Sciatic nerve (tissue), 2 donors: ENCODE results near the gene CFAP126. TPM values are rescaled to one million over a fixed set of nuclear protein-coding genes. Genes with fewer than 3 reads are reported as not detected.
"Not testable (repeated sequence)": the region's sequence is repeated elsewhere in the genome, so short reads cannot be mapped to it uniquely, and the experiment has no call there.

Experiments
- ATAC-seq: fragments of 200-7000 bp; cut with Tn5 transposase; one replicate; pipeline ENCODE4 v1.9.1; 2020; ENCODE audit warnings: mild to moderate bottlenecking, moderate library complexity
- DNase-seq: peaks from one replicate; pipeline ENCODE4 v3.0.0-alpha.2; 2020; ENCODE audit warnings: low spot score
- intact Hi-C: fragments of 100-400 bp; cut with DNase I; formaldehyde crosslinking; loops from one replicate; pipeline ENCODE4 v1.14.2; 2022
- total RNA-seq: library from RNA; stranded (reverse); fragmentation: NEBNext Ultra II Directional; extraction: Animal tissue kit (Norgen Biotek cat#: 25700); gene quantifications from one replicate; pipeline ENCODE4 v1.2.1, GENCODE V29; 2021
- donor health status: DM: no; HTN: no; CAD: no.
- donor health status: DM: no; HTN: no; CAD: no.

CFAP126 gene
- total RNA-seq, 1 donor from 2014 or later, result 0.49 TPM

DNA sequence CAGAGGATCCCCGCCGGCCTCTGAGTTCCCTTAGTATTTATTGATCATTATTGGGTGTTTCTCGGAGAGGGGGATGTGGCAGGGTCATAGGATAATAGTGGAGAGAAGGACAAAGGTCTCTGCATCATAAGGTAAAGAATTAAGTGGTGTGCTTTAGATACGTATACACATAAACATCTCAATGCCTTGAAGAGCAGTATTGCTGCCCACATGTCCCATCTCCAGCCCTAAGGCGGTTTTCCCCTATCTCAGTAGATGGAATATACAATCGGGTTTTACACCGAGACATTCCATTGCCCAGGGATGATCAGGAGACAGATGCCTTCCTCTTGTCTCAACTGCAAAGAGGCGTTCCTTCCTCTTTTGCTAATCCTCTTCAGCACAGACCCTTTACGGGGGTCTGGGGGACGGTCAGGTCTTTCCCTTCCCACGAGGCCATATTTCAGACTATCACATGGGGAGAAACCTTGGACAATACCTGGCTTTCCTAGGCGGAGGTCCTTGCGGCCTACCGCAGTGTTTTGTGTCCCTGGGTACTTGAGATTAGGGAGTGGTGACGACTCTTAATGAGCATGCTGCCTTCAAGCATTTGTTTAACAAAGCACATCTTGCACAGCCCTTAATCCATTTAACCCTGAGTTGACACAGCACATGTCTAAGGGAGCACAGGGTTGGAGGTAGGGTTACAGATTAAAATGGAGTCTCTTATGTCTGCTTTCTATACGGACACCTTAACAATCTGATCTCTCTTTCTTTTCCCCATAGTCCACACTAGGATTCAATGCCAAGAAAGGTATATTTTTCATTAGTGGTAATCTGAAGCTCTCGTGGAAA lies 51.6 kb downstream of the CFAP126 start:
- not testable (repeated sequence) for DNase-seq, ATAC-seq
- intact Hi-C loops, result loop anchor here (10.0 kb wide), 1 partner anchor 49 kb away; the partner anchor contains the start of gene CFAP126

Other genes with a start within 250 kb of the CFAP126 start
- 57.0 TPM for gene PFDN2, start 249.8 kb downstream of the CFAP126 start, total RNA-seq
- gene NIT1, start 249.8 kb downstream of the CFAP126 start, total RNA-seq, result 38.0 TPM
- gene DEDD, start 235.2 kb downstream of the CFAP126 start, total RNA-seq, result 34.3 TPM
- 70.4 TPM for gene UFC1, start 213.9 kb downstream of the CFAP126 start, total RNA-seq
- gene USP21, start 208.4 kb downstream of the CFAP126 start, total RNA-seq, result 23.5 TPM
- 25.0 TPM for gene PPOX, start 201.4 kb downstream of the CFAP126 start, total RNA-seq
- 21.0 TPM for gene B4GALT3, start 190.4 kb downstream of the CFAP126 start, total RNA-seq
- 75.9 TPM for gene ADAMTS4, start 168.8 kb downstream of the CFAP126 start, total RNA-seq
- 76.5 TPM for gene NDUFS2, start 165.5 kb downstream of the CFAP126 start, total RNA-seq
- 43.9 TPM for gene FCER1G, start 152.6 kb downstream of the CFAP126 start, total RNA-seq
- not detected for gene APOA2, start 144.2 kb downstream of the CFAP126 start, total RNA-seq
- gene TOMM40L, start 141.8 kb downstream of the CFAP126 start, total RNA-seq, result 11.0 TPM
- not detected for gene NR1I3, start 129.7 kb downstream of the CFAP126 start, total RNA-seq
- gene PCP4L1, start 109.1 kb downstream of the CFAP126 start, total RNA-seq, result 0.89 TPM
- 4,832 TPM for gene MPZ, start 57.9 kb downstream of the CFAP126 start, total RNA-seq
- 124 TPM for gene SDHC, start 53.5 kb downstream of the CFAP126 start, total RNA-seq
- 100 TPM for gene FCGR2A, start 137.6 kb upstream of the CFAP126 start, total RNA-seq
- gene HSPA6, start 156.7 kb upstream of the CFAP126 start, total RNA-seq, result 13.4 TPM
- gene FCGR3A, start 181.9 kb upstream of the CFAP126 start, total RNA-seq, result 48.8 TPM